CD4-positive, alpha-beta T cell treated with Interleukin-4 for 1 hour (primary cell): Measurements from ENCODE around the gene RASA2.
A peak's percentile ranks its signal among the peaks of the same experiment; 100 is the strongest.
"Not testable (repeated sequence)": the region's sequence is repeated elsewhere in the genome, so short reads cannot be mapped to it uniquely, and the experiment has no call there.

Source experiments
- DNase-seq, 2 donors: peaks; one replicate each; pipeline ENCODE4 v3.0.0-alpha.2; 2020 to 2022

RASA2 gene

DNA sequence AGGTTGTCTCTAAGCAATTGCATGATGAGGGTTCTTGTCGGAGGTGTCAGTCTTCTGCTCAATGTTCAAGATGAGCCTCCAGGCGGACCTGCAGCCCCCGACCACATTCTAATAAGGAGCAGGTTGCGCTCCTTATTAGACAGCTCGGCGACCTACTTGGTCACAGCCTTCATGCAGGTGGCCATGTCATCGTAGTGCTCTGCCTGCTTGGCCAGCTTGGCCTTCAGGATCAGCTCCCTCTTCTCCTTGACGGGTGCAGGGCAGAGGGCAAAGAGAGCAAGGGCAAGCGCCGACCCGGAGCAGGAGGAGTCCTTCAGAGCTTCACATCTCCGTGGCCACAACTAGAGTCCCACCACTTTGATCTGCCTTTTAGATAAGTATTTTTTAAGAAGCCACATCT lies 113.5 kb downstream of the RASA2 start:
- no peak for DNase-seq

DNA sequence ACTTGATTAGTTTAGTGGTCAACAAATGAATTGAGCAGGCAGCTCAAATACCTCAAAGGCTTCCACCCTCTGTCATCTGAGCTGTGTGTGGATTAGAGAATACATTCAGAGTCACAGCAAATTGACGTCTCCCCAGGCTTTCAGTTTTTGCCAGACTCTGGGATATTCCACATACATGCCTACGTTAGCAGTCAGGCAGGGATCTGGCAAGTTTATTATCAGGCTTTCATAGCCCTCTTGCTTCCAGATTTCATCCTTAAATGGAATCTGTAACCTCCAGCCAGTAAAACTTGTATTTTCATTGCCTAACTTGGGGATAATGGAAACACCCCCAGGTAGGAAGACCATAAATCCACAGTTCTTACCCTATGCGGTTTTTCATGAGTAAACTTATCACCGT lies 115.9 kb downstream of the RASA2 start:
- DNase-seq, result no peak

DNA sequence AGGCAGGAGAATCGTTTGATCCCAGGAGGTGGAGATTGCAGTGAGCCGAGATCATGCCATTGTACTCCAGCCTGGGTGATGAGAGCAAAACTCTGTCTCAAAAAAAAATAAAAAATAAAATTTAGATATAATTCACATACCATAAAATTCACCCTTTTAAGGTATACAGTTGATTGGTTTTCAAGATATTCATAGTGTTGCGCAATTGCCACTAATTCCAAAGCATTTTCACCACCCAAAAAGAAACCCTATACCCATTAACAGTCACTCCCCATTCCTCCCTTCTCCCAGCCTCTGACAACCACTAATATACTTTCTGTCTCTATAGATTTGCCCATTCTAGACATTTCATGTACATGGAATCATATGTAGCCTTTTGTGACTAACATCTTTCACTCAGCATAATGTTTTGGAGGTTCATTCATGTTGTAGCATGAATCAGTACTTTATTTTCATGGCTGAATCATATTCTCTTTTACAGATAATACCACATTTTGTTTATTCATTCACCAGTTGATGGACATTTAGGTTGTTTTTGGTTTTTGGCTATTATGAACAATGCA lies 116.7 kb downstream of the RASA2 start:
- no peak for DNase-seq

DNA sequence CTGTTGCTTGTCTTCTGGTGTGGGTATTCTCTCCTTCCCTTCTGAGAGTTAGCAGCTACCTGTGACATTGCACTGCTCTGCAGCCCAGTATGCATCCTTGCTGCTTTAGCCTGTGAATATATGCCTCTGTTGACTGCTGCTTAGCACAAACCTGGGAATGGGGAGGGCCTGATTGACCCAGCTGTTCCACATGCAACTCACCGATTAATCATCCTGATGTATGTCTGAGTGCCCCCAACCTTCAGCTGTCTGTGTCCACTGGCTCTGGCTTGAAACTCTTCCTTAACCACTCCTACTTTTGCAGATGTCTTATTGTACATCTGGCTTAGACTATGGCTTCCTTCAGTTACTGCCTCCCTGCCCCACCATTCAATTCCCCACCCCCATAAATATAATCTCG lies 119.1 kb downstream of the RASA2 start:
- no peak for DNase-seq

DNA sequence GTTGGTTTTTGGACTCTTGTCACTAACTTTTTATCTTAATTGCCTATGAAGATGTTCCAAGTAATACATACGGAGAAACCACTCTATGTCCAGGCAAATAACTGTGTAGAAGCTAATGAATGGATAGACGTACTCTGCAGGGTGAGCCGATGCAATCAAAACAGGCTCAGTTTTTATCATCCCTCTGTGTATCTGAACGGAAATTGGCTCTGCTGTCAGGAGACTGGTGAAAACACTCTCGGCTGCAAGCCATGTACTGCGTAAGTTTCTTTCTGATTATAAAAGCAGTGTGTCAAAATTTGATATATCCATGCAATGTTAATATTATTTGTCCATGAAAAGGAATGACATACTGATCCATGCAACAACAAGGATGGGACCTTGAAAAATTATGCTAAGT lies 121.6 kb downstream of the RASA2 start:
- no peak for DNase-seq

DNA sequence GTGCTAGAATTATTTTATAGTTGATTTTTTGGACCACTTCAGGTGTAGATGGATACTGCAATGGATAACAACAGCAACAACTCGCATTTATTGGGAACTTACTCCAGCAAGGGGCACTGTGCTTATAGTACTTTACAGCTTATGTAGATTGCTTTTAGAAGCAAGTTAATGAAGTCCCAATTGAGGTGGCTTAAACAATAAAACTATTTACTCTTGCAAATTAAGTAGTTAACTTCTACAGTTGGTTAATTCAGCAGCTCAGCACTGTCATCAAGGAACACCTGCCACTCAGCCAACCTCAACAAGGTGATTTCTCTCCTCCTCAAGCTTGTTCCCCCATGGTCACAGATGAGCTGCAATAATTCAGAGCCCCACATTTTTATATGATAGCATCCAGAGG lies 124.1 kb downstream of the RASA2 start:
- DNase-seq, result no peak

DNA sequence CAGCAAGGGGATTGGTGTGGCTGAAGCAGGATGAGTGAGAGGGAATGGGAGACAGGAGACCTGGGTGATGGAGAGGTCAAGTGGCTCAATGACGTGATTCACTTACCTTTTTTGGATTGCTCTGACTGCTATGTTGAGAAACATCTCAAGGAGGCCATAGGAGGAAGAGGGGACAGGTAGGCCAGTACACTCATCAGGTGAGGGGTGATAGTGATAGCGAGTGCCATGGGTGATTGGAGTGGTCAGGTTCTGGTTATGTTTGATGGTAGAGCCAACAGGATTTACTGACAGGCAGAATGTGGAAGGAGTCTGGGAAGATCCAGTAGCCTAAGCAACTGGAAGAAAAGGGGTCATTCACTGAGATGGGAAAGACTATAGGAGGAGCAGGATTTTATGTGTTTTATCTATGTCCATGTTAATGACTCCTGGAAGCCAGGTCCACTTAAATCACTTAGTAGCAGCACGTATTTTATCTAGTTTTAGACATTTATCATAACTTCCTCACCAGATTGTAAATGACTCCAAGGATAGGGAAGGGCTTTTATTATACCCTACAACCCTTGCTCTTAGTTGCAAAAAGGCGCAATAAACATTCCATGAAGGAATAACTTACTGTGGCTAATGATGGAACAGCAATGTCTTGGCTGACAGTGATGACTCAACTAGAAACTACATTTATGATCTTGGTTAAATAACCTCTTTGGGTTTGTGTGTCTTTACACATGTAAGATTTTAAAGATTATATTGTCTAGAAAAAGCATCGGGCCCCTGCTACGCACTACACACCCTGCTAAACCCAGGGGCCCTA lies 131.5 kb downstream of the RASA2 start:
- DNase-seq, result no peak

DNA sequence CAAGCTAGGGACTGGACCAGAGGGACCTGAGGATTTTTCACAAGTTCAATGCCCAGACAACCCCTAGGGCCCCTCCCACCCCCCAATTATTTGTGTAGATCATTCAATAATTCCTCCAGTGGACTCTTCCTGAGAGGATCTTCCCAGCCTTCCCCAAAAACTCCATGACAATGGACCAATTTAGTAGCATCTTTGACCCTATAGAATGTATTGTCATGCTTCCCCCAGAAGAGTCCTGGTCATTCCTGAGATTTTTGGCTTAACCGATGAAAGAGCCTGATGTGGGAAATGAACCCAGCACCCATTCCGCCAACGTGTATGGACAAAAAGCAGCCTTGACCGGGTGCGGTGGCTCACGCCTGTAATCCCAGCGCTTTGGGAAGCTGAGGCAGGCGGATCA lies 132.1 kb downstream of the RASA2 start:
- DNase-seq, result no peak

DNA sequence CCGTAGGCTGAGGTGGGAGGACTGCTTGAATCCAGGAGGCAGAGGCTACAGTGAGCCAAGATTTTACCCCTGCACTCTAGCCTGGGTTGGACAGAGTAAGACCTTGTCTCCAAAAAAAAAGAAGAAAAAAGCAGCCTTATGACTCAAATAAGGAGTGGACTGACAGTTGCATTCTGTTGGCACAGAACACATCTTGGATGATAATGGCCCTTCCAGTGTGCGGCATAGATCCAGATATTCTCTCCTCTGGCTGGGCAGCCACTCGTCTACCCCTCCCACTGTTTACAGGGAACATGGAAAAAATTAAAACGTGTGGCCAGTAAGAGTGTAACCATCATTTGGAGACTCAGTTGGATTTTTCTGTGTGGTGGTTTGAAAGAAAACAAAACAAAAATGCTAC lies 132.6 kb downstream of the RASA2 start:
- no peak for DNase-seq

DNA sequence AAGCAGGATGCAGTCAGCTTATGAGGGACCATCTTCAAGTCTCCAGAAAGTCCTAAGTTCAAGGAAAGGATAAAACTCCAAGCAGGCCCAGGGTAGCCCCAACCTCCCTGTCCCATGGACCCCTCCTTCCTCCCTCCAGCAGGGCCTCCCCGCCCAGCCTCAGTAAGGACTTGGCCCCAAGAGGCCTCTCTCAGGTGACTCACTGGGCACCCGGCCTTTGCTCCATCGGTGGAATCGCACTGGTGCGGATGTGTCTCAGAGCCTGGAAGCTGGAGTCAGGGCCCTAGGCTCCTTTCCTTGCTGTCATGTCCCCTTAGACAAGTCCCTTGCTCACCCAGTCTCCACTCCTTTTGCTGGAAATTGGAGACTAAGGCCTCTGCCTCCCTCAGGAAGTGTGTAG lies 136.9 kb downstream of the RASA2 start:
- DNase-seq, result no peak

DNA sequence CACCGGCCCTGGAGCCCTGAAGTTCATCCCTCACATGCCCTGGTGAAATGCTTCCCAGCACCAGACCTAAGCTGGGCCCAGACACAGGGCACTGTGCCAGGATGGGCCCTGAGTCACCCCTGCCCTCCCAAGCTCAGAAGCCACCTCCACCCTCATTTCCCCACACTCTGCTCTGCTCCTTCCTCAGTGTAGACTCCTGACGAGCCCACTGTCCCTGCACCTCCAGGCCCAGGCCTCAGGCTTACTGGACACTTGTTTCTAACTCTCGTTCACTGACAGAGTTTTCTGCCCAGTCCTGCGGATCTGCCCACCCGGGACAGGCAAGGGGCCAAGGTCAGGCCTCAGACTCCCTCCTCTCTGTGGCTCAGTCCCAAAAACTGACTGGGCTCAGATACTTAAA lies 138.7 kb downstream of the RASA2 start:
- no peak for DNase-seq

DNA sequence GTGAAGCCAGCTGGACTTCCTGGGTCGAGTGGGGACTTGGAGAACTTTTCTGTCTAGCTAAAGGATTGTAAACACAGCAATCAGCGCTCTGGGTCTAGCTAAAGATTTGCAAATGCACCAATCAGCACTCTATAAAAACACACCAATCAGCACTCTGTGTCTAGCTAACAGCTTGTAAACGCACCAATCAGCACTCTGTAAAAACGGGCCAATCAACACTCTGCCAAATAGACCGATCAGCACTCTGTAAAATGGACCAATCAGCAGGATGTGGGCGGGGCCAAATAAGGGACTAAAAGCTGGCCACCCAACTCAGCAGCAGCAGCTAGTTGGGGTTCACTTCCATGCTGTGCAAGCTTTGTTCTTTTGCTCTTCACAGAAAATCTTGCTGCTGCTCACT lies 141.5 kb downstream of the RASA2 start:
- not testable (repeated sequence) for DNase-seq

DNA sequence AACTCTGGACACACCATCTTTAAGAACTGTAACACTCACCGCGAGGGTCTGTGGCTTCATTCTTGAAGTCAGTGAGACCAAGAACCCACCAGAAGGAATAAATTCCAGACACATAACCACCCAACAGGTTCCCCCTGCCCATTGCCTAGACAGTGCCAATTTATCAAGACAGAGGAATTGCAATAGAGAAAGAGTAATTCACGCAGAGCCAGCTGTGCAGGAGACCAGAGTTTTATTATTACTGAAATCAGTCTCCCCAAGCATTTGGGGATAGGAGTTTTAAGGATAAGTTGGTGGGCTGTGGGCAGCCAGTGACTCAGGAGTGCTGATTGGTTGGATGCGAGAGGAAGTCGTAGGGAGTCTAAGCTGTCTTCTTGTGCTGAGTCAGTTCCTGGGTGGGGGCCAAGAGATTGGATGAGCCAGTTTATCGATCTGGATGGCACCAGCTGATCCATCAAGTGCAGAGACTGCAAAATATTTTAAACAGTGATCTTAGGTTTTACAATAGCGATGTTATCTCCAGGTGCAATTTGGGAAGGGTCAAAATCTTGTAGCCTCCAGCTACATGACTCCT lies 142.1 kb downstream of the RASA2 start:
- not testable (repeated sequence) for DNase-seq

DNA sequence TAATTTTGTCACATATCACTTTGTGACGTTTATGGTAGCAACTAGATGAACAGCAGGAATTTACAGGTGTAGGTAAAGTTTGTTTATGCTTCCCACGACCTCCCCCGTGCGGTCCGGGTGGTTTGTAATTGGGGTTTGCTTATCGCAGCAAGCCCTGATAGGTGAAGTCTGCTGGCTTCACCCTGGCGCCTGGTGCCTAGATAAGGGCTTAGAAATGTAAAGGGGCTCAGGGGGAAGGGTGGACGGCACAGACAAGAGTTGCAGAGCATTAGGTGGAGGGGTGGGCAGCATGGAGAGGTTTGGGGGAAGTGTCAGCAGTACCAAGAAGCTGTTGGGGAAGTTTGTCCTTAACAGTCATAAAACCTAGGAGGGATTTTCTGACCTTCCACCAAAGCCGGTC lies 143.1 kb downstream of the RASA2 start:
- DNase-seq, result no peak

DNA sequence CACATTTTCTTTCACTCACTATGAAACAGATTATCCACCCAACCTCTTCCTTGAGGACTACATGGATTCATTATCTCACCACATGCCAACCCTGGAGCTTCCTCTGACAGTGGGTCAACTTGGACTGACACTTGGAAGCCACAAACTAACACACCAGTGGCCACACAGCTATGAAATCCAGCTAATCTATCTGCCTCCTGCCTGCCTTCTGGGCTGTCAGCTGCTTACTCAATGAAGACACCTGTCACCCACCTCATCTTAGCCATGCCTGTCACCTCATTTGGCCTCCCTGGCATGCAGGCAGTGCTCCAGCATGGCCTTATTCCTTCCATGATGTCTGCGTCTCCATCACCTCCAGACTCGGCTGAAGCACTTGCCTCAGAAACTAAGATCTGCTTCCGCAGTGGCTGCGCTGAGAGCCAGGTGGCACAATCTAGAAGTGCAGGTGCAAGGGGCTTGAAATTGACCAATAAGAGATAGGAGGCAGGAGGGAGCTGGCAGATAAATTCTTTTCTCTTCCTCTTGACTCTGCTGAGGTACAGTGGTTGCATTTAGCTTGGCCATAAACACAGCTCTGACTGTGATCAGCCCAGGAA lies 146.1 kb downstream of the RASA2 start:
- no peak for DNase-seq

DNA sequence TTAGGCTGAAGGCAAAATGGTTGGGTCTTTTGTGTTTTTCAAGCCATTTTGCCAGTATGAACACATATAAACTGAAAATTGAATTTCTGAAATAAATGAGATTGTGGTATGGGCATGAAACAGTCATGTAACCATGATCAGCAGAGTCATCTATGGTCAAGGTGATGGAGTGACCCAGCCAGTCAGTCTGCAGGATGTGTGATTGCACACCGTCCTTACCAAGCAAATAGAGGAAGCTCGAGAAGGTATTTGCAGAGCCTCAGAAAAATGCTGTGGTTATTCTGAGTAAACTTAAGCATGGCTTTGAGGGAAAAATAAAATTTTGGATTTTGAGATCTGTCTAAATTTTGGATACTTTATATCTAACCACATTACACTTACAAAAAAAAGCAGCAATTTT lies 155.4 kb downstream of the RASA2 start:
- DNase-seq, result no peak

DNA sequence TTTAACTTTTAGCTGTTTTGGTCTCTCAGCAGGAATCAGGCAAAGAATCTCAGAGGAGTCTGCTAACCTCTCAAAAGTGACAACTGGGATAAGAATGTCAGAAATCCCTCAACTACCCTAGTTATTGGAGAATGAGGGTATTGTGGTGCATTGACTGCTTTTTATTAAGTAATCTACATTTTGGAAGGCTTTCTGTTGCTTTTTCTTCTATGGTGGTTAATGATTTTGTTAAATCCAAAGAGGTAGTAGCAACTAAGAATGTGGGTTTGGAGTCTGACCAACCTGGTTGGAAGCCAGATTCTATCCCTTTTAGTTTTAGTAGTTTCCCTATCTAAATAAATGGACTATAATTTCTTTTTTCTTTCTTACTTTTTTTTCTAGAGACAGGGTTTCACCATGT lies 156.6 kb downstream of the RASA2 start:
- no peak for DNase-seq

DNA sequence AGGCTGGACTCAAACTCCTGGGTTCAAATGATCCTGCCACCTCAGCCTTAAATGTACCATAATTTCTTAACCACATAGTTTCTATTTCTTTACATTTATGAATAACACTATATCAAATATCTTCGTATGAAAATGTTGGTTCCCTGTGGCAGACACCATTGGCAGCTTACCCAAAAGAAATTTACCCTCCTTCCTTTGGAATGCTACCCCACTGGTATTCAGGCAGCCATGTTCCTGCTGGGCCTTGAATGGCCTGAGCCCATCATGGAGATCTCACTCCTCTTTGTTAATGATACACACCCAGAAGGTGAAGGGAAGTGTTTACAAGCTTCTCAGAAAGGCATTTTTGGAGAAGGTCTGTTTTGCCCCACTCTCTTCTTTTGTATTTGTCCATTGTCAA lies 157.0 kb downstream of the RASA2 start:
- DNase-seq, result no peak

DNA sequence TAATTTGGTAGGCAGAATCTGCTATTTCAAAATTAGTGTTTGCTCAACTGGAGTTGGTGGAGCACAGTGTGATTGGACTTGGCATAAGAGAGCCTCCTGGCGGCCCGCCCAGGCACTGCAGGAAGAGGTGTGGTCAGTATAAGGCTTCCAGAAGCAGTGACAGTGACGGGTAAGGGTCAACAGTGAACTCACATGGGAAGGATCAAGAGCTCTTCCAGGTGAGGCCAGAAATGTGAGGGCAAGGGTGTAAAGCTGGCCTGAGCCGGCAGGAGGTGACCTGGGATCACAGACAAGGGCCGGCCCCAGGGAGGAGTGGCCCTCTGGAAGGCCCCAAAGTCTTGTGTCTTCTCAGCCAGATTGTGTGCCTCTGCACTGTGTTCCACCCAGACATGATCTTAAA lies 158.1 kb downstream of the RASA2 start:
- DNase-seq, result peak; percentile 67 to 70

DNA sequence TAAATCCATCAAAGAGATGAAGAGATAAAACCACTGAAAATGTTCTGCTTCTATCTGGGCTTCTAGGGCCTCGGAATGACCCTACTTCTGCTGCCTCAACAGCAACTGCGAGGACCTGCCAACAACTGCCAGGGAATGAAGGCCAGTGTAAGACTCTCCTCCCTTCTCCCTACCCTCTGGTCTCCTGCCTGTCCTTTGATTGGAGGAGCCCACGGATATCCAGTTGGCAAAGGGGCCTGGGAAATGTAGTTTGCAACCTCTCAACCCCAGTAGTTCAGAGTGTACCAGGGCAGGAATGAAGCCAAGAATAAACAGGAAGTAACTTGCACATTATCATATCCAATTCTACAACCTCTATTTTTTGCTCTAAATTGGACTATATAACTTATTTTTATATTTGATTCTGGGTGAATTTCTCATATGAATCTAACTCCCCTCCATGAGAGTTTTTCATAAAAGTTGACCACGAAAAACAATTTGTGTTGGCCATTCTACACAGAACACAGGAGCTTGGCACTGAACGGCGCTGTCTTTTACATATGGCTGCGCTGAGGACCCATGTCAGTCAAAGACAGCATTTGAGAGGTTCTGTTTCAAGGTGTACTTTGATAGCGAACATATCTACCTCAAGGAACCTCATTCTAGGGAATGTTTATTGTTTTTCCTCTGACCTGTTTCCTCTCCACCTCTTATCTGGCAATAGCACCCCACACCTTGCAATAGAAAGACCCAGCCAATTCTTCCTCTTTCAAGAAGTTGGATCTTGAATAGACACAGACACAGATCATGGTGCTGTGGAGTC lies 160.1 kb downstream of the RASA2 start:
- peak in 1 of 2 donors; percentile 64 for DNase-seq

DNA sequence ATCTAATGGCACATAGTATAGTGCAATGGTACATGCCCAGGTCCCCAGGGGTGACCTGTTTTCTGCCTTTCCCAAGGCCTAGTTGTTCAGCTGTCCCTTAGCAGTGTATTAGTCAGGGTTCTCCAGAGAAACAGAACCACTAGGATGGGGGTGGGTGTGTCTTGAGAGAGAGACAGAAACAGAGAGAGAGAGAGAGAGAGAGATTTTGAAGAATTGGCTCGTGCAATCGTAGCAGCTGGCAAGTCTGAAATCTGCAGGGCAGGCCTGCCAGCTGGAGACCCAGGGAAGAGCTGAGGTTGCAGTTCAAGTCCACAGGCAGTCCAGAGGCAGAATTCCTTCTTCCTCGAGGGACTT lies 160.7 kb downstream of the RASA2 start:
- DNase-seq, result no peak

DNA sequence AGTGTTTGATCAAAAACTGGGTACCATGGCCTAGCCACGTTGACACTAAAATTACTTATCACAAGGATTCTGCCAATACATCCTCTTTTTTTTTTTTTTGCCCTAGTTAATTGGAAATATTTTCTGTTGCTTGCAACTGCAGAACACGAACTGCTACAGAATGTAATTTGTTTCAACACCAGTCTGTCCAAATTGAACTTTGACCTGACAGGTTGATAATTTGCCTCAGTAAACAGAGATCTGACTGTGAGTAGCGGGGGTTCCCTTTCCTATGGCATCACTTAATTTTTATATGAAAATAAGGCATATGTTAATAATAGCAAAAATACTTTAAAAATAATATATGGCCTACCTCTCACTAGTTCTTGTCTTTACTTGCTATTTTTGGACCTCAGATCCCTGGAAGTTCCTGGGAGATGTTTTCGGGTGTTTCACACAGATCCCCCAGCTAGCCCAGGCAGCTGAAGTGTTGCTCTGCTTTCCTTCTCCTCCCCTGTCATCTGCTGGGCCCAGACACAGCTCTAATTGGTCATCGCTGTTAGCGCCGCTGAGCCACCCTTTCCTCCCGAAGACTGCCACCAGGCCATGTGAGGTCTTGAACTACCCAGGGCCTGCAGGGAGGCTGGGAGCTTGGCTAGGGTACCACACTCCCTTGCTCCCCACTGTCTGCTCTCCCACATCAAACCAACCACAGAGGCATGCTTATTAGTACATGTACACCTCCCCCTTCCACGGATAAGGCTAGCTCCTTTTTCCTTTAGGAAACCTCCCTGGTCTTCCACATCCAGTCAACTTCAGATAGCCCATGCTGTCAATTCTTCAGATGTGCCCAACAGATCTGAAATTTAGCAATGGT lies 161.5 kb downstream of the RASA2 start:
- no peak for DNase-seq
